ENCODE data around the gene RASA4B.
"Not testable (repeated sequence)": the region's sequence is repeated elsewhere in the genome, so short reads cannot be mapped to it uniquely, and the experiment has no call there.

- TF ChIP-seq, protein P1, sequence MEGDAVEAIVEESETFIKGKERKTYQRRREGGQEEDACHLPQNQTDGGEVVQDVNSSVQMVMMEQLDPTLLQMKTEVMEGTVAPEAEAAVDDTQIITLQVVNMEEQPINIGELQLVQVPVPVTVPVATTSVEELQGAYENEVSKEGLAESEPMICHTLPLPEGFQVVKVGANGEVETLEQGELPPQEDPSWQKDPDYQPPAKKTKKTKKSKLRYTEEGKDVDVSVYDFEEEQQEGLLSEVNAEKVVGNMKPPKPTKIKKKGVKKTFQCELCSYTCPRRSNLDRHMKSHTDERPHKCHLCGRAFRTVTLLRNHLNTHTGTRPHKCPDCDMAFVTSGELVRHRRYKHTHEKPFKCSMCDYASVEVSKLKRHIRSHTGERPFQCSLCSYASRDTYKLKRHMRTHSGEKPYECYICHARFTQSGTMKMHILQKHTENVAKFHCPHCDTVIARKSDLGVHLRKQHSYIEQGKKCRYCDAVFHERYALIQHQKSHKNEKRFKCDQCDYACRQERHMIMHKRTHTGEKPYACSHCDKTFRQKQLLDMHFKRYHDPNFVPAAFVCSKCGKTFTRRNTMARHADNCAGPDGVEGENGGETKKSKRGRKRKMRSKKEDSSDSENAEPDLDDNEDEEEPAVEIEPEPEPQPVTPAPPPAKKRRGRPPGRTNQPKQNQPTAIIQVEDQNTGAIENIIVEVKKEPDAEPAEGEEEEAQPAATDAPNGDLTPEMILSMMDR (IDR thresholded peaks at IDR 0.05), result not testable (repeated sequence)
- not testable (repeated sequence) for TF ChIP-seq POLR2A (IDR thresholded peaks at IDR 0.05)
Measured at GRCh38 chr7:102497308-102497707, 20.3 kb downstream of the RASA4B start.

Measured in thyroid gland (tissue), 4 donors.